HG02571 (cell line): ENCODE data around the gene OSCP1.

Source experiments
- ATAC-seq: cut with Tn5 transposase; IDR thresholded peaks from one replicate; pipeline ENCODE4 v1.9.1; 2021; ENCODE audit warnings: mild to moderate bottlenecking, moderate library complexity; ENCODE audit not compliant: unreplicated experiment

Gene OSCP1

GRCh38 chr1:36475341-36475740 is 25.1 kb upstream of the OSCP1 start:
- no peak for ATAC-seq

- no peak for ATAC-seq
These were observed 22.4 kb upstream of the OSCP1 start for GRCh38 chr1:36472656-36473055.

GRCh38 chr1:36471830-36472641 is 21.8 kb upstream of the OSCP1 start:
- no peak for ATAC-seq

GRCh38 chr1:36469163-36469562 is 18.9 kb upstream of the OSCP1 start:
- no peak for ATAC-seq

- no peak for ATAC-seq
These were observed 17.6 kb upstream of the OSCP1 start for GRCh38 chr1:36467700-36468455.

- no peak for ATAC-seq
These were observed 16.8 kb upstream of the OSCP1 start for GRCh38 chr1:36467027-36467410.

- no peak for ATAC-seq
These were observed 16.2 kb upstream of the OSCP1 start for GRCh38 chr1:36466370-36467026.

GRCh38 chr1:36465731-36466369 is 15.6 kb upstream of the OSCP1 start:
- ATAC-seq = no peak

GRCh38 chr1:36464605-36465393 is 14.5 kb upstream of the OSCP1 start:
- peak; percentile 28 for ATAC-seq

- peak; percentile 91 for ATAC-seq
These were observed 13.8 kb upstream of the OSCP1 start, which contains the start of gene MRPS15 for GRCh38 chr1:36463803-36464604. Gene MRPS15, minus strand, starts transcription at chr1:36464384. Its CDS starts 109 bp downstream, at chr1:36464275.

GRCh38 chr1:36463463-36463802 is 13.2 kb upstream of the OSCP1 start:
- no peak for ATAC-seq

GRCh38 chr1:36458910-36459309 is 8.7 kb upstream of the OSCP1 start:
- no peak for ATAC-seq

GRCh38 chr1:36457691-36458090 is 7.4 kb upstream of the OSCP1 start:
- ATAC-seq = no peak

- no peak for ATAC-seq
These were observed 6.2 kb upstream of the OSCP1 start for GRCh38 chr1:36456391-36456928.

- ATAC-seq = no peak
These were observed 5.1 kb upstream of the OSCP1 start for GRCh38 chr1:36455386-36455785.

GRCh38 chr1:36453600-36454388 is 3.5 kb upstream of the OSCP1 start:
- ATAC-seq = no peak

GRCh38 chr1:36453051-36453450 is 2.8 kb upstream of the OSCP1 start:
- no peak for ATAC-seq

- no peak for ATAC-seq
These were observed 661 bp upstream of the OSCP1 start for GRCh38 chr1:36450919-36451305.
